Neural cell (in vitro differentiated cells): ENCODE results near the gene C1orf21.

Experiments
- CTCF ChIP-seq: fragments of 450-650 bp; IDR thresholded peaks from 2 replicates; pipeline ENCODE4 v1.5.1; 2014; ENCODE audit warnings: antibody characterized with exemption, mild to moderate bottlenecking, moderate library complexity; ENCODE audit not compliant: poor library complexity, severe bottlenecking
- POLR2AphosphoS5 ChIP-seq: IDR thresholded peaks from 2 replicates; pipeline ENCODE4 v1.6.1; 2012
- REST ChIP-seq: IDR thresholded peaks from 2 replicates; pipeline ENCODE4 v1.6.1; 2012; ENCODE audit warnings: borderline replicate concordance

DNA sequence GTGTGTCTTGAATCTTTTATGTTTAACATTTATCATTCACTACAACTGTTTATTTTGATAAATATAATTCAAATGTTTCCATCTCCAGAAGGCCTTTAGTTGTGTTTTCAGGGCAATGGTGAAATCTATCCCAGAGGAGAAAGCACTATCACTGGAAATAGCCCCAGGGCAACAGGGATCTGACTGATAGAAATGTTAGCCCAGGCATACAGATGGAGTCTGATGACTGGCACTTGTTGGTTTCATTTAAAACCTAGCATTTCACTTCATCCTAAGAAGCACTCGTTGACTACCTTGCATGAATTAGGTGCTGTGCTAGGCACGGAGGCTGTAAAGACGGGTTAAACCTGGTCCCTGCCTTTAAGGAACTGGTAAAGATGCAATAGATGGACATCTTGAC is 103.1 kb downstream of the C1orf21 start:
- no peak for TF ChIP-seq POLR2AphosphoS5
- TF ChIP-seq CTCF = no peak
- TF ChIP-seq REST = no peak
